ENCODE data around the gene PAX6.

DNA sequence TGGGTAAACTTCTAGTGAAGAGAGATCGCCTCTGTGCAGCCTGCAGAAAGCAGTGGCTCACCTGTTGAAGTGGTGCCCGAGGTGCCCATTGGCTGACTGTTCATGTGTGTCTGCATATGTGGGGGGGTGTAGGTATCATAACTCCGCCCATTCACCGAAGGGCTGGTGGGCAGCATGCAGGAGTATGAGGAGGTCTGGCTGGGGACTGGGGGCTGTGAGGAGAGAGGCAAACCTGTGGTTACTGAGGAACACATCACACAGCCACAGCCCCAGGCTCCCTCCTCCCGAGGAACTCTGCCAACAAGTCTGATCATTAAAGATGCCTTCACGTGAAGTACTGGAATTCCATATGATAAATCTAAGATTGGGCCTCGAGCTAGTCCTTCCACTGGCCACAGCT, 20.5 kb downstream of the PAX6 start:
- no peak for TF ChIP-seq ZFP3 (CRISPR knock-in tag; IDR thresholded peaks at IDR 0.05)
- TF ChIP-seq ARNTL (CRISPR knock-in tag; IDR thresholded peaks at IDR 0.05; ENCODE audit: borderline replicate concordance, low read depth), result no peak
- no peak for TF ChIP-seq RARB (CRISPR knock-in tag; IDR thresholded peaks at IDR 0.05)
- TF ChIP-seq ZC3H10 (CRISPR knock-in tag; IDR thresholded peaks at IDR 0.05), result no peak
- TF ChIP-seq ESRRG (CRISPR knock-in tag; IDR thresholded peaks at IDR 0.05), result no peak
- TF ChIP-seq, protein P1, sequence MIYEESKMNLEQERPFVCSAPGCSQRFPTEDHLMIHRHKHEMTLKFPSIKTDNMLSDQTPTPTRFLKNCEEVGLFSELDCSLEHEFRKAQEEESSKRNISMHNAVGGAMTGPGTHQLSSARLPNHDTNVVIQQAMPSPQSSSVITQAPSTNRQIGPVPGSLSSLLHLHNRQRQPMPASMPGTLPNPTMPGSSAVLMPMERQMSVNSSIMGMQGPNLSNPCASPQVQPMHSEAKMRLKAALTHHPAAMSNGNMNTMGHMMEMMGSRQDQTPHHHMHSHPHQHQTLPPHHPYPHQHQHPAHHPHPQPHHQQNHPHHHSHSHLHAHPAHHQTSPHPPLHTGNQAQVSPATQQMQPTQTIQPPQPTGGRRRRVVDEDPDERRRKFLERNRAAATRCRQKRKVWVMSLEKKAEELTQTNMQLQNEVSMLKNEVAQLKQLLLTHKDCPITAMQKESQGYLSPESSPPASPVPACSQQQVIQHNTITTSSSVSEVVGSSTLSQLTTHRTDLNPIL (CRISPR knock-in tag; IDR thresholded peaks at IDR 0.05; ENCODE audit: low read depth), result no peak
- TF ChIP-seq, protein P2, sequence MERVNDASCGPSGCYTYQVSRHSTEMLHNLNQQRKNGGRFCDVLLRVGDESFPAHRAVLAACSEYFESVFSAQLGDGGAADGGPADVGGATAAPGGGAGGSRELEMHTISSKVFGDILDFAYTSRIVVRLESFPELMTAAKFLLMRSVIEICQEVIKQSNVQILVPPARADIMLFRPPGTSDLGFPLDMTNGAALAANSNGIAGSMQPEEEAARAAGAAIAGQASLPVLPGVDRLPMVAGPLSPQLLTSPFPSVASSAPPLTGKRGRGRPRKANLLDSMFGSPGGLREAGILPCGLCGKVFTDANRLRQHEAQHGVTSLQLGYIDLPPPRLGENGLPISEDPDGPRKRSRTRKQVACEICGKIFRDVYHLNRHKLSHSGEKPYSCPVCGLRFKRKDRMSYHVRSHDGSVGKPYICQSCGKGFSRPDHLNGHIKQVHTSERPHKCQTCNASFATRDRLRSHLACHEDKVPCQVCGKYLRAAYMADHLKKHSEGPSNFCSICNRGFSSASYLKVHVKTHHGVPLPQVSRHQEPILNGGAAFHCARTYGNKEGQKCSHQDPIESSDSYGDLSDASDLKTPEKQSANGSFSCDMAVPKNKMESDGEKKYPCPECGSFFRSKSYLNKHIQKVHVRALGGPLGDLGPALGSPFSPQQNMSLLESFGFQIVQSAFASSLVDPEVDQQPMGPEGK (CRISPR knock-in tag; IDR thresholded peaks at IDR 0.05; ENCODE audit: borderline replicate concordance), result no peak
- TF ChIP-seq TOX (CRISPR knock-in tag; IDR thresholded peaks at IDR 0.05; ENCODE audit: borderline replicate concordance), result no peak
- TF ChIP-seq PPARA (CRISPR knock-in tag; IDR thresholded peaks at IDR 0.05; ENCODE audit: borderline replicate concordance), result no peak
- no peak for TF ChIP-seq ZNF8 (CRISPR knock-in tag; IDR thresholded peaks at IDR 0.05)
